ENCODE measurements around the gene SH3PXD2A.

- TF ChIP-seq CTCF (IDR thresholded peaks at IDR 0.05): no peak
- TF ChIP-seq EZH2 (IDR thresholded peaks at IDR 0.05; ENCODE audit: borderline replicate concordance, insufficient read depth, low read depth, low read length, poor library complexity, severe bottlenecking): no peak
Observed at GRCh38 chr10:103583871-103584215, 271.5 kb downstream of the SH3PXD2A start.
